Measurements from ENCODE around the gene USHBP1. TPM values are rescaled to one million over a fixed set of nuclear protein-coding genes. Genes with fewer than 3 reads are reported as not detected.

The USHBP1 gene
- total and polyA plus RNA-seq, 3 experiments from 2014 or later, result 0.07 to 0.27 TPM; not detected in 1

Other genes with a start within 250 kb of the USHBP1 start
- gene CPAMD8, start 237.9 kb downstream of the USHBP1 start, total RNA-seq, result under 1 TPM; 0.07 to 0.18 TPM
- 0.74 TPM for gene CPAMD8, start 237.9 kb downstream of the USHBP1 start, polyA plus RNA-seq
- gene HAUS8, start 189.3 kb downstream of the USHBP1 start, total RNA-seq, result 10 to 100 TPM; 33.4 to 36.4 TPM
- 9.7 TPM for gene HAUS8, start 189.3 kb downstream of the USHBP1 start, polyA plus RNA-seq
- 100 to 1,000 TPM; 104 to 108 TPM for gene MYO9B, start 189.0 kb downstream of the USHBP1 start, total RNA-seq
- 24.9 TPM for gene MYO9B, start 189.0 kb downstream of the USHBP1 start, polyA plus RNA-seq
- gene USE1, start 49.4 kb downstream of the USHBP1 start, total RNA-seq, result 10 to 100 TPM; 31.9 to 35.4 TPM
- 33.6 TPM for gene USE1, start 49.4 kb downstream of the USHBP1 start, polyA plus RNA-seq
- 10 to 100 TPM; 15.0 to 16.8 TPM for gene OCEL1, start 38.5 kb downstream of the USHBP1 start, total RNA-seq
- gene OCEL1, start 38.5 kb downstream of the USHBP1 start, polyA plus RNA-seq, result 35.5 TPM
- 1 to 10 TPM; 7.4 to 7.8 TPM for gene NR2F6, start 18.8 kb downstream of the USHBP1 start, total RNA-seq
- 0.94 TPM for gene NR2F6, start 18.8 kb downstream of the USHBP1 start, polyA plus RNA-seq
- gene BABAM1, start 2.7 kb upstream of the USHBP1 start, total RNA-seq, result 100 to 1,000 TPM; 124 to 132 TPM
- 114 TPM for gene BABAM1, start 2.7 kb upstream of the USHBP1 start, polyA plus RNA-seq
- 10 to 100 TPM; 15.2 to 16.2 TPM for gene ANKLE1, start 17.2 kb upstream of the USHBP1 start, total RNA-seq
- gene ANKLE1, start 17.2 kb upstream of the USHBP1 start, polyA plus RNA-seq, result 0.47 TPM
- gene ABHD8, start 38.7 kb upstream of the USHBP1 start, total RNA-seq, result 1 to 10 TPM; 5.2 to 6.0 TPM
- gene ABHD8, start 38.7 kb upstream of the USHBP1 start, polyA plus RNA-seq, result 8.3 TPM
- gene MRPL34, start 41.1 kb upstream of the USHBP1 start, total RNA-seq, result 100 to 1,000 TPM; 136 to 138 TPM
- 227 TPM for gene MRPL34, start 41.1 kb upstream of the USHBP1 start, polyA plus RNA-seq
- 10 to 100 TPM; 47.9 to 51.1 TPM for gene DDA1, start 44.8 kb upstream of the USHBP1 start, total RNA-seq
- 34.7 TPM for gene DDA1, start 44.8 kb upstream of the USHBP1 start, polyA plus RNA-seq
- gene ANO8, start 70.1 kb upstream of the USHBP1 start, total RNA-seq, result 1 to 10 TPM; 4.1 to 5.1 TPM
- gene ANO8, start 70.1 kb upstream of the USHBP1 start, polyA plus RNA-seq, result 0.43 TPM
- 10 to 100 TPM; 47.3 to 55.7 TPM for gene GTPBP3, start 72.8 kb upstream of the USHBP1 start, total RNA-seq
- 13.3 TPM for gene GTPBP3, start 72.8 kb upstream of the USHBP1 start, polyA plus RNA-seq
- gene PLVAP, start 112.6 kb upstream of the USHBP1 start, total RNA-seq, result not detected
- gene PLVAP, start 112.6 kb upstream of the USHBP1 start, polyA plus RNA-seq, result not detected
- 1 to 10 TPM; 1.1 to 1.5 TPM for gene CCDC194, start 129.5 kb upstream of the USHBP1 start, total RNA-seq
- gene CCDC194, start 129.5 kb upstream of the USHBP1 start, polyA plus RNA-seq, result not detected
- 100 to 1,000 TPM; 116 to 124 TPM for gene BST2, start 140.9 kb upstream of the USHBP1 start, total RNA-seq
- 192 TPM for gene BST2, start 140.9 kb upstream of the USHBP1 start, polyA plus RNA-seq
- 10 to 100 TPM; 34.5 to 39.2 TPM for gene MVB12A, start 155.3 kb upstream of the USHBP1 start, total RNA-seq
- gene MVB12A, start 155.3 kb upstream of the USHBP1 start, polyA plus RNA-seq, result 26.9 TPM
- gene TMEM221, start 183.9 kb upstream of the USHBP1 start, total RNA-seq, result not detected
- not detected for gene TMEM221, start 183.9 kb upstream of the USHBP1 start, polyA plus RNA-seq
- not detected for gene NXNL1, start 196.2 kb upstream of the USHBP1 start, total RNA-seq
- not detected for gene NXNL1, start 196.2 kb upstream of the USHBP1 start, polyA plus RNA-seq
- 1 to 10 TPM; 2.0 to 3.7 TPM for gene SLC27A1, start 205.8 kb upstream of the USHBP1 start, total RNA-seq
- 6.6 TPM for gene SLC27A1, start 205.8 kb upstream of the USHBP1 start, polyA plus RNA-seq
- gene PGLS, start 246.9 kb upstream of the USHBP1 start, total RNA-seq, result 10 to 100 TPM; 56.6 to 71.1 TPM
- 78.4 TPM for gene PGLS, start 246.9 kb upstream of the USHBP1 start, polyA plus RNA-seq